ENCODE results near the gene MYDGF.

MYDGF gene

GRCh38 chr19:4675346-4675745, 5.2 kb upstream of the MYDGF start:
- DNase-seq (ENCODE audit: low spot score), result no peak

GRCh38 chr19:4673726-4674125, 3.6 kb upstream of the MYDGF start:
- DNase-seq (ENCODE audit: low spot score), result no peak

- DNase-seq (ENCODE audit: low spot score), result no peak
Observed at GRCh38 chr19:4673216-4673615, 3.1 kb upstream of the MYDGF start.

GRCh38 chr19:4671185-4671851, 1.2 kb upstream of the MYDGF start:
- no peak for DNase-seq (ENCODE audit: low spot score)

GRCh38 chr19:4664642-4665041, 5.5 kb downstream of the MYDGF start:
- DNase-seq (ENCODE audit: low spot score), result no peak

GRCh38 chr19:4662812-4663211, 7.3 kb downstream of the MYDGF start:
- DNase-seq (ENCODE audit: low spot score), result no peak

GRCh38 chr19:4662020-4662695, 8.0 kb downstream of the MYDGF start:
- DNase-seq (ENCODE audit: low spot score), result no peak

- no peak for DNase-seq (ENCODE audit: low spot score)
Observed at GRCh38 chr19:4660993-4661392, 9.1 kb downstream of the MYDGF start.

- no peak for DNase-seq (ENCODE audit: low spot score)
Observed at GRCh38 chr19:4660181-4660791, 9.9 kb downstream of the MYDGF start.

GRCh38 chr19:4657835-4658234, 12.3 kb downstream of the MYDGF start:
- DNase-seq (ENCODE audit: low spot score), result no peak

- DNase-seq (ENCODE audit: low spot score), result no peak
Observed at GRCh38 chr19:4657262-4657661, 12.9 kb downstream of the MYDGF start.

GRCh38 chr19:4656102-4656501, 14.0 kb downstream of the MYDGF start:
- no peak for DNase-seq (ENCODE audit: low spot score)

GRCh38 chr19:4654437-4655361, 15.4 kb downstream of the MYDGF start:
- peak; percentile 70 for DNase-seq (ENCODE audit: low spot score)

GRCh38 chr19:4653793-4654436, 16.2 kb downstream of the MYDGF start:
- DNase-seq (ENCODE audit: low spot score), result no peak

- DNase-seq (ENCODE audit: low spot score), result no peak
Observed at GRCh38 chr19:4652075-4652474, 18.1 kb downstream of the MYDGF start.

GRCh38 chr19:4650159-4650558, 20.0 kb downstream of the MYDGF start:
- no peak for DNase-seq (ENCODE audit: low spot score)

GRCh38 chr19:4649392-4650047, 20.6 kb downstream of the MYDGF start:
- DNase-seq (ENCODE audit: low spot score), result no peak

GRCh38 chr19:4647676-4648644, 22.2 kb downstream of the MYDGF start:
- no peak for DNase-seq (ENCODE audit: low spot score)

GRCh38 chr19:4645718-4646117, 24.4 kb downstream of the MYDGF start:
- no peak for DNase-seq (ENCODE audit: low spot score)

- no peak for DNase-seq (ENCODE audit: low spot score)
Observed at GRCh38 chr19:4642625-4643024, 27.5 kb downstream of the MYDGF start.
